Posterior vena cava (tissue), 2 donors: ENCODE data around the gene ZNF492. TPM values are rescaled to one million over a fixed set of nuclear protein-coding genes. Genes with fewer than 3 reads are reported as not detected.
"Not testable (repeated sequence)": the region's sequence is repeated elsewhere in the genome, so short reads cannot be mapped to it uniquely, and the experiment has no call there.

ENCODE experiments used
- DNase-seq: peaks from one replicate; pipeline ENCODE4 v3.0.0-alpha.2; 2020; ENCODE audit warnings: low spot score
- intact Hi-C, 2 donors: fragments of 100-400 bp; cut with DNase I; formaldehyde crosslinking; loops; one replicate each; pipeline versions ENCODE4 v1.14.1 to v1.14.2; 2022 to 2023
- total RNA-seq, 2 donors: library from RNA; stranded (reverse); fragmentation: NEBNext Ultra II Directional; extraction: Animal tissue kit (Norgen Biotek cat#: 25700); gene quantifications; one replicate each; pipeline ENCODE4 v1.2.1, GENCODE V29; 2021
- donor health status: DM: yes; HTN: yes; CAD: no.
- donor health status: DM: yes; HTN: yes; CAD: no.

ZNF492 gene
- total RNA-seq, 2 donors from 2014 or later = 0.23 to 0.33 TPM

DNA sequence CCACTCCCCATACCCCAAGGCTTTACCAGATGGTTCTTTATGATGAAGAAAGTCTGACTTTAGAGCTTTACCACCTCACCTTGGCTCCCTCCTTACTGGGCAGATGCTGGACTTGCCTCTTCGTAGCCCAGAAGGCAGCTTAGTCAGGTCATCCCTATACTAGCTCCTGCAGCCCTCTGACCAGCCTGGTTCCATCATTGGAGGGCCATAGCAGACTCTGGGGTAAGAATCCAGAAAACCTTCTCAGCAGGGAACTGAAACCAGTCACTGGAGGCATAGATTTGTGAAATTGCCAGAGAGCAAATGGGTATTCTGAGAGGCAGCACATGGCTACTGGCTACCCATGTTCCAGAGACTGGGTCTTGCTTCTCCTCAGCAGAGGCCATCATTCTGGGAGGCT, 21.8 kb upstream of the ZNF492 start:
- DNase-seq = no peak
- intact Hi-C loops = no loop called here

DNA sequence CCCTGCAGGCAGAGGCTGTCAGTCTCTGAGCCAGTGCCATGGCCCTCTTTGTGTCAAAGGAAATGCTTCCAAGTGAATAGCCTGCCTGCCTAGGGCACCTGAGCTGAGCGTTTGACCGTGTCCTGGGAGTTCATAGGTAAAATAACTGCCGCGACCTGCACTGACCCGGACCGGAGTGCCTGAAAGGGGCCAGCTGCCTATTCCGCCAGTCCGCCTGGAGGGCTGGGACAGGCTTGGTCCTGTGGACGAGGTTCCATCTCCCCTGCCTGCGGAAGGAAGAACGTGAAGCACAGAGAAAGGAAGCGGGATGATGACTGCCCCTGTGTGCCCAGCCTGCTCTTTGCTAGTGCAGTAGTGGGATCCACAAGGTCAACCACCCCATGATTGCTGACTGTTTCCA, 17.5 kb upstream of the ZNF492 start:
- DNase-seq = no peak
- intact Hi-C loops = no loop called here

DNA sequence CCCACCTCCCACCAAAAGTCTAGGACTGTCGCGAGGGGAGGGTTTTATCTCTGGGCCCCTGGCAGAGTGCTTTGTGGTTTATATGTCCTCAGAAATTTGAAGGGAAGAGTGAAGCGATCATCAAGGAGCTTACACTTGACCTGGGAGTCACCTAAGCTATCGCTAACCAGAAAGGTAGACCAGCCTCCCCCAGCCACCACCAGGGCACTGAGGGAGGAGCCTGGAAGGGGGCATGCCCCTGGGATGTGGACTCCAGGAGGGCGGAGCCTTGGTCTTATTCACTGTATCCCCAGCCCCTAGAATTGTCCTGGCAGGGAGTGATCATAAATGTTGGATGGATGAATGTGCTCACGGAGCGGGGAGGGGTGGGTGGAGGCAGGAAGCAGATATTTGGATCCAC, 16.9 kb upstream of the ZNF492 start:
- DNase-seq = peak; percentile 55
- intact Hi-C loops = not testable (repeated sequence)

DNA sequence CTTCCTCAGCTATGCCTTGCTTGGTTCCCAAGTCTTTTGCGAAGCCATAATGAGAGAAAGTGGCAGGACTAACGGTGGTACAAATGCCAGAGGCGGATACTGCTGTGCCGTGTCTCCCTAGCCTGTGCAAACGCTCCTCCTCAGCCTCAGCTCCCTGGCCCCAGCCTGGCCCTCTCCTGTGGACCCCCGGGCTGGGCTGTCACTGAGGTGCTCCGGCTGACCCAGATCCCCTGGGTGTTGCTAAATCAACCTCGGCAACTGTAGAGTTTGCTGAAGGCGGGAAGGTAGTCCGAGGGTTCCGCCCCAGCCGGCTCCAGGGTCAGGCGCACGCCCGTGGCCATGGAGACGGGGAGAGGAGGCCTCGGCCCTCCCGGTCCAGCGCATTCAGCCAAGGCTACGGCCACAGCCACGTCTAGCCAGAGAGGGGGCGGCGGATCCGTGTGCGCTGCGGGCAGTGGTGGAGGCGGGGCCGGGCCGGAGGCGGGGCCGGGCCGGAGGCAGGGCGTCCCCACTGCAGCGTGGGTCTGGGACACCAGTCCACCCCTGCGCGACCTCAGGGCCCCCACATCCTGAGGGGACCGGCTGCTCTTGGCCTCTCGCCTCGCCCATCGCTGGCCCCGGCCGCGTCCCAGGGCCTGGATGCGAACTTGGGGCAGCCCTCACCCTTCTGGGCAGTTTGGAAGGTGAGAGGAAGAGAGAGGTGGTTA, 16.4 kb upstream of the ZNF492 start:
- DNase-seq = peak; percentile 87
- intact Hi-C loops = no loop called here

DNA sequence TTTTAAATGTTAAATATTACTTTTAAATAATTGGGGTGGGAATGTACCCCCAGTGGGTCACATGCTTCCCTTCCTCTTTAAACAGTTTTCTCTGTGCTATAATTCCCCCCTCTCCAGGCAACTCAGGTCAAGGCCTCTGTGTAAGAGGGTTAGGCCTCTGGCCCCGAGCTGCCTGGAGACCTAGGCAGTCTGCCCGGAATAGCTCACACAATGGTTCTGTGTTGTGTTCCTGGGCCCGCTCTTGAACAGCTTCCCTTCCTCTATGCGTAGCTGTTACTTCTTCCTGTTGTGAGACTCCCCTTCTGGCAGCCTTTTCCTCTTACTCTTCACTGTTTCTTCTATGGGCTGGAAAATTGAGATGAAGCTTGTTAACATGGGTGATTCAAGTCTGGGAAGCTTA, 14.8 kb upstream of the ZNF492 start:
- intact Hi-C loops = no loop called here
- no peak for DNase-seq

DNA sequence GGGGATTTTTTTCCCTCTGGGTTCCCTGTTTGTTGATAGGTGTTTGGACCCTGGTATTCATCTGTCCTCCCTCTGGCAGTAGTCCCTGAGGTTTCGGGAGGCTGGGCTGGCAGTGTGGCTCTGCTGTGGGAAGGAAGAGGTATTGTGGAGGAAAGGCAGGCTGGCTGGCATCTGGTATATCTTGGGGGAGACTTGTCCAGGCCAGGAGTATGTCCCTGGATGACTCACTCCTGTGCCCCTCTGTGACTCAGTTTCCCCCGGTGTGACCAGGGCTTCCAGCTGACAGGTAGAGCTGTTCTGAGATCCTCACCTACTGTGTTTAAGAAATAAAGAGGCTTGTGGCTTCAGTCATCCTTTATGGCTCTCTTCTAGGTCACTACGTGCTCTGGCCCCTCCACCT, 14.2 kb upstream of the ZNF492 start:
- intact Hi-C loops = loop anchor here in 1 of 2 donors (10.0 kb wide), 1 partner anchor 655 kb away; no protein-coding TSS in a partner anchor
- DNase-seq = peak; percentile 42

DNA sequence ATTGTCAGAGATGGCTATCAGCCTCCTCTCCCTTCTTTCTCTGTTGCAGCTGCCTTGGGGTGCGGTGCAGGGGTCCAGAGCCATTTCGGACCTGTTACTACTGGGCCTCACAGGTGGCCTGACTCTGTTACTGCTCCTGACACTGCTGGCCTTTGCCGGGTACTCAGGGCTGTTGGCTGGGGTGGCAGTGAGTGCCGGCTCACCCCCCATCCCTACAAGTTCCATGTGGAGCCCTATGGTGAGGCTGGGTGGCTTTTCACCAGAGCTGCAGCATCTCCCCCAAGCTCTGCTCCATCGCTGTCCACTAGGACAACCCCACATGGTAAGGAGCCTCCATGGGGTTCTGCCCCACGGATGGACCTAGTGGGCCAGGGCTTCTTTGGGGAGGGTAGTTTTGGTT, 13.7 kb upstream of the ZNF492 start:
- no peak for DNase-seq
- intact Hi-C loops = loop anchor here in 1 of 2 donors (10.0 kb wide), 1 partner anchor 654 kb away; no protein-coding TSS in a partner anchor

DNA sequence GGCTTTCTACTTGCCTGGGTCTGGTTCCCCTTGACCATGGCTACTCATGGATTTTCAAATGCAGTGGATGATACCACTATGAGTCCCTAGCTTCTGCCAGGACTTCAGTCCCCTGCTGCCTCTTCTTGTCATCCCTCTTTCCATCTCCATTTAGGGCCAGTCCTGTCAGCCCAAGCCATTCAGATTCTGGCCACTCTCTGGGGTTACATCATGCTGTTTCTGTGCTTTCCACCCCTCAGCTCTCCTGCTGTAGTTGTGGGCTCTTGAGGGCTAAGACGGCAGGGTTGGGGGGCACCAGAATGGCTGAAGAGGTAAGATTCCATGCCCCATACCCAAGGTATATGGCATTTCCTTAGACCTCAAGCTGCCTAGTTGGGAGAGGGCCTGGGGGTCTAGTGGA, 13.2 kb upstream of the ZNF492 start:
- DNase-seq = no peak
- intact Hi-C loops = loop anchor here in 1 of 2 donors (10.0 kb wide), 1 partner anchor 654 kb away; no protein-coding TSS in a partner anchor

DNA sequence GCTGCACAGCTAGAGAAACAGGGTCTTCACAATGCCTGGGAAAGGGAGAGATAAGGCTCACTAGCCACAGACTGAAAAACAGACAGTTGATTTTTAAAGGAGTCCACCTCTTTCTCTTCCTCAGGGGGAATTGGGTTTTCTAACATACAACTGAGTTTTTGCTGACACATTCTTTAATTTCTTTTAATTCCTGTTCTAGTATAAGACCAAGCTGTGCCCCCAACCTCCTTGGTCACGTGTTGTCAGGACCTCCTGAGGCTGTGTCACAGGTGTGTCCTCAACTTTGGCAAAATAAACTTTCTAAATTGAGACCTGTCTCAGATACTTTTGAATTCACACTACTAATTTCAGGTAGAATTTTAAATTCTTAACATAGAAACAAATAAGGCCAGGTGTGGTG, 12.1 kb upstream of the ZNF492 start:
- peak; percentile 1 for DNase-seq
- intact Hi-C loops = loop anchor here in 1 of 2 donors (10.0 kb wide), 1 partner anchor 653 kb away; no protein-coding TSS in a partner anchor

DNA sequence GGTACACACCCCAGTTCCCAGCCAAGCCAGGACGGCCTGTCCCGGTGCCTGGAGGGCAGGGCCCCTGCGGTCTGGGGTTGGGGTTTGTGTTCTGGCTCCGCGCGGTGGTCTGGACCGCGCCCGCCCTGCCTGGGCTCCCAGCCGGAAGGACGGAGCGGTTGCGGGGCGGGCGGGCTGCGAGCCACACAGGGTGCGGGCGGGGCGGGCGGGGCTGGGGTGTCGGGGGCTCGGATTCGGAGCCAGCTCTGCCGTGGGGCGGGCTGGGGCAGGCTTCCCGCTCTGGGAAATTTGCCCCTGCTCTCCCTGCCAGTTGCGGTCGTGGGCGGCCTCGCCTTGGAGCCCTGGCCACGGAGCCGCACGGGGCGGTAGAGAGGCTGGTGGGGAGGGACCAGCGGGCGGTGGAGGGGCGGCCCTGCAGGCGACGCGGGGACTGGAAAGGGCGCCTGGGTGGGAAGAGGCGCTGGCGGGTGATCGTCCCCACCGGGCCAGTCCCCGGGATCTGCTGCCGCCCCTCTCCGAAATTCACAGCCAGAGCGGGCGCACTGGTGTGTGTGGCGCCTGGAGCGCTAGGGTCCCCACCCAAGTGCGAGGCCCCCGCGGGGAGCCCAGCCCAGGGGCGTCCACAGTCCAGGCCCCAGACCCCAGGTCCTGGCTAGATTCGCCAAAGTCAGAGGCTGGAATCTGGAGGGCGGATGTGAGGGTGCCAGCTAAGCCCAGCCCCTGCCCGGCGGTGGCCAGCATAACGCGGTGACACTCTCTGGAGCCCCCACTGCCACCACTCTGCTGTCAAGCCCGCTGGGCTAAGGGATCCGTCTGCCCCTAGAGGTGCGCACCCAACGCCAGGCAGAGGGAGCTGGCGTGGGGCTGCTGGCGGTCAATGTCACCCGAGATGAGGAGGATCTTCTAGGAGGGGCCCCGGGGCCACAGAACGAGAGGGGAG, 11.0 kb upstream of the ZNF492 start:
- intact Hi-C loops = loop anchor here in 1 of 2 donors (10.0 kb wide), 1 partner anchor 652 kb away; no protein-coding TSS in a partner anchor
- DNase-seq = peak; percentile 82

DNA sequence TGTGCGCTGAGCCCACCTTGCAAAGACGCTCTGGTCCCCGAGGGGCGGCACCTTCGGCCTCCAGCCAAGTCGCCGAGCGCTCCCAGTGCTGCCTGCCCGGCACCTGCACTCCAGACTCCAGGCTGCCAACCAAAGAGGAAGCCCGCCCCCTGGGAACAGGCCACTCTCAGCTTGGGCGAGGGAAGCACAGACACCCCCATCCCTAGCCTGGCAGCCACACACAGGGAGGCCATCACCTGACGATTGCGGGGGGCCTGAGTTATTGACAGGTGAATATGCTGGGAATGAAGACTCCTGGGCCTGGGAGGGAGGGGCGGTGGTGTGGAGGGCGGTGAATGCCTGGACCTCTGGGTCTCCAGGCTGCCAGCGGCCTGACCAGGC, 10.3 kb upstream of the ZNF492 start:
- DNase-seq = no peak
- intact Hi-C loops = loop anchor here in 1 of 2 donors (10.0 kb wide), 1 partner anchor 651 kb away; no protein-coding TSS in a partner anchor

DNA sequence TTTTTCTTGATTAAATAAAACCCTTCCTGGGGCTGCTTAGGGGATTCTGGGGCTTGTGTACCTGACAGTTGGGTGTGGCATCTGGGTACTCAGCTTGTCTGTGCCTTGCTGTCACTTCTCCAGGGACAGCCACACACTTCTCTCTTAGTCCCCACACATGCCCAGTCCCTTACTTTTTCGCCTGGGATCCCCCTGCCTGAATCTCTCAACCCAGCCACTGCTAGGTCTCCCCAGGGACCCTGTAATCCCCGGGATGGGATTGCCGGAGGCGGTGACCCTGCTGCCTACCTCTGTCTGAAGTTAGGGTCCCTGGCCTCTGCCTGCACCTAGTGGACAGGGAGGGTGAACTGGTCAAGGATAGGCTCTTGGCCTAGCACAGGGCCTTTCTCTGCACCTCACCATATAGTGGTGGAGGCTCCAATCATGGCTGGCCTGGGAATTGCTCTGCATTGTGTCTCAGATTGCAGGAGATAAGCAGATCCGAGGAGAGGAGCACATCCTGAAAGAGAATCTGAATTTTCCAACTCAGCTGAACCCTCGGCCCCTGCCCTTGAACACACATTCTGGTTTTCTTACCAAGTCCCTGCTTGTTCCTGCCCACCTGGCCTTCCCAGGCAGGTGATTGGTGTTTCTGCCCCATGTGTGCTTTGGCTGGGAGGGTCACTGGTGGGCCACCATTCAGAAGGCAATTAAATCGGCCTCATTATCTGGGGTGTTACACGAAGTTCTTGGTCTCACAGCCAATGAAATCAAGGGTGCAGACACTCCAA, 8.7 kb upstream of the ZNF492 start:
- no peak for DNase-seq
- intact Hi-C loops = loop anchor here in 1 of 2 donors (10.0 kb wide), 1 partner anchor 649 kb away; no protein-coding TSS in a partner anchor

DNA sequence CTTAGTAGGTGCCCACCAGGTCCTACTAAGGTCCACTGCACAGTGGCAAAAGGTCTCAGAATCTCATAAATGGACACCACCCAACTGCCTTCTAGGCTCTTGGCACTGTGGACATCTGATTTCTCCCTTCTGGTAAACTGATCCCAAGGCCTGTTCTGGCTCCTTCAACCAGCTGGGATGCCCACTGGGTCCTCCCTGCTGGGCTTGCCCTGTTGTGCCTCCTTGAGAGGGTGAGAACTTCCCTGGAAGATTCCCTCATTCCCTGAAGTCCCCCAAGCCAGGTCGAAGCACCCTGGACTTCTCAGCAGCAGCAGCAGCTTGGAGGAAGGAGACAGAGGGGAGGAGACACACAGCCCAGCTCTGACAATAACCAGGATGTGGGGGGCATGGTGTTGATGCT, 6.6 kb upstream of the ZNF492 start:
- intact Hi-C loops = loop anchor here in 1 of 2 donors (10.0 kb wide), 1 partner anchor 647 kb away; no protein-coding TSS in a partner anchor
- no peak for DNase-seq

DNA sequence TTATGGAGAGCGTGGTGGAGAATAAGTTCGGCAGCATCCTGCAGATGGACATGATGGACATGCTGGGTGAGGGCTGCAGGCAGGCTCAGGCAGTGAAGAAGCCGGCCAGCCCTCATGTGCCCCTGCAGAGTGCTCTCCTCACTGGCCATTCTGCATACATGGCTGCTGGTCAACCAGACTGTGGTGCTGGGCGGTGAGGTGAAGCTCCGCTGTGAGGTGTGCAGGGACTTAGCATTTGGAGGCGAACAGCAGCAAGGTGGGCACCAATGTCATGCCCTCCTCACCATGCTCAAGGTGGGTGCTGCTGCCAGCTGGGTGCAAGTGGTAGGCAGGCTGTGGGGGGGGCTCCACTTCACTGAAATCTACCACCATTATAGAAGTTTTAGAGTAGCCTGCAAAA, 5.7 kb upstream of the ZNF492 start:
- intact Hi-C loops = loop anchor here in 1 of 2 donors (10.0 kb wide), 1 partner anchor 646 kb away; no protein-coding TSS in a partner anchor
- no peak for DNase-seq

DNA sequence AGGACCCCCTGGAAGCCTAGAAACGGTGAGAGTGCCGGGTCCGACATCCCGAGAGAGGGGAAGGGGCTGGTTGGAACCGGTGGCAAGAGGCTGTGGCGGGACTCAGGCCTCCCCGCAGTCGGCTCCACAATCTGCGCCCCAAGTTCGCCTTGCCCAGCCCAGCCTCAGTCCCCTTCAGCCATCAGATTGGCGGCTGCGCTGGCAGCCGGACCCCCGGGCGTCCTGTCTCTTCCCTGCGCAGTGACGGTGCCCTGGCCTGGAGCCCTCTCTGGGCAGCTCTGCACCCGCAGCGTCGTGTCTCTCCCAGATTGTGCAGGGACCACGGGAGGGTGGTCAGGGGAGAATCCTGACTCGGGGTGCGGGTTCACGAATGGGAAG, 315 bp downstream of the ZNF492 start:
- intact Hi-C loops = no loop called here
- no peak for DNase-seq

DNA sequence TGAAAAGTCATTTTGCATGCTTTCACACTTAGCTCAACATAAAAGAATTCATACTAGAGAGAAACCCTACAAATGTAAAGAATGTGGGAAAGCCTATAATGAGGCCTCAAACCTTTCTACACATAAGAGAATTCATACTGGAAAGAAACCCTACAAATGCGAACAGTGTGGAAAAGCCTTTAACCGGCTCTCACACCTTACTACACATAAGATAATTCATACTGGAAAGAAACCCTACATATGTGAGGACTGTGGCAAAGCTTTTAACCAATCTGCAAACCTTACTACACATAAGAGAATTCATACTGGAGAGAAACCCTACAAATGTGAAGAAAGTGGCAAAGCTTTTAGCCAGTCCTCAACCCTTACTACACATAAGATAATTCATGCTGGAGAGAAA, 51.4 kb downstream of the ZNF492 start:
- intact Hi-C loops, DNase-seq: not testable (repeated sequence)

DNA sequence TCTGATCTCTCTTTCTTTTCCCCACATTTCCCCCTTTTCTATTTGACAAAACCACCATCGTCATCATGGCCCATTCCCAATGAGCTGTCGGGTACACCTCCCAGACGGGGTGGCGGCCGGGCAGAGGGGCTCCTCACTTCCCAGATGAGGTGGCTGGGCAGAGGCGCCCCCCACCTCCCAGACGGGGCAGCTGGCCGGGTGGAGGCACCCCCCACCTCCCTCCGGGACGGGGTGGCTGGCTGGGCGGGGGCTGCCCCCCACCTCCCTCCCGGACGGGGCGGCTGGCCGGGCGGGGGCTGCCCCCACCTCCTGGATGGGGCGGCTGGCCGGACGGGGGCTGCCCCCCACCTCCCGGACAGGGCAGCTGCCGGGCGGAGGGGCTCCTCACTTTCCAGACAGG, 68.5 kb downstream of the ZNF492 start:
- intact Hi-C loops = not testable (repeated sequence)

DNA sequence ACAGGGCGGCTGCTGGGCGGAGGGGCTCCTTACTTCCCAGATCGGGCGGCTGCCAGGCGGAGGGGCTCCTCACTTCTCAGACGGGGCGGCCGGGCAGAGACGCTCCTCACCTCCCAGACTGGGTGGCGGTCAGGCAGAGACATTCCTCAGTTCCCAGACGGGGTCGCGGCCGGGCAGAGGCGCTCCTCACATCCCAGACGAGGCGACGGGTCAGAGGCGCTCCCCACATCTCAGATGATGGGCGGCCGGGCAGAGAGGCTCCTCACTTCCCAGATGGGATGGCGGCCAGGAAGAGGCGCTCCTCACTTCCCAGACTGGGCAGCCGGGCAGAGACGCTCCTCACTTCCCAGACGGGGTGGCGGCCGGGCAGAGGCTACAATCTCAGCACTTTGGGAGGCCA, 69.0 kb downstream of the ZNF492 start:
- DNase-seq, intact Hi-C loops: not testable (repeated sequence)

More for the DNA sequence above, 68.5 kb downstream of the ZNF492 start:
- not testable (repeated sequence) for DNase-seq

DNA sequence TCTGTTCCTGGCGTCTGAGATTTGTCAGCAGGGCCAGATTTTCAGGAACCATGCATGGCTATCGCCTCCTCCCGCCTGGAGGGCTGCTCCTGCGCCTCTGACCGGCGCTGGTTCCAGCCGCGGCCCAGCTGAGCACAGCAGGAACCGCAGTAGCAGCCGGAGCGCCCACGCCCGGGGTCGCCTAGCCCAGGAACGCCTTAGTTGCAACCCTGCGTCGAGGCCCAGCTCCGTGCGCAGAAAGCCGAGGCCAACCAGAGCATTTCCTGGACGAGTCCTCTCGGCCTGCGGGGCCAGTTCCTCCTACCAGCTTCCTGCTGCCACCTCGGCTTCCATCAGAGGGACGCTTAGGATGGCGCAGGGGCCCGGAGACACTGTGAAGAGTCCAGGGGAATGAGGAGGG, 74.9 kb downstream of the ZNF492 start:
- intact Hi-C loops = no loop called here

More for the DNA sequence above, 74.9 kb downstream of the ZNF492 start:
- DNase-seq = no peak
